ENCODE results near the gene FBXW10B.
"Not testable (repeated sequence)": the region's sequence is repeated elsewhere in the genome, so short reads cannot be mapped to it uniquely, and the experiment has no call there.

FBXW10B gene, protein sequence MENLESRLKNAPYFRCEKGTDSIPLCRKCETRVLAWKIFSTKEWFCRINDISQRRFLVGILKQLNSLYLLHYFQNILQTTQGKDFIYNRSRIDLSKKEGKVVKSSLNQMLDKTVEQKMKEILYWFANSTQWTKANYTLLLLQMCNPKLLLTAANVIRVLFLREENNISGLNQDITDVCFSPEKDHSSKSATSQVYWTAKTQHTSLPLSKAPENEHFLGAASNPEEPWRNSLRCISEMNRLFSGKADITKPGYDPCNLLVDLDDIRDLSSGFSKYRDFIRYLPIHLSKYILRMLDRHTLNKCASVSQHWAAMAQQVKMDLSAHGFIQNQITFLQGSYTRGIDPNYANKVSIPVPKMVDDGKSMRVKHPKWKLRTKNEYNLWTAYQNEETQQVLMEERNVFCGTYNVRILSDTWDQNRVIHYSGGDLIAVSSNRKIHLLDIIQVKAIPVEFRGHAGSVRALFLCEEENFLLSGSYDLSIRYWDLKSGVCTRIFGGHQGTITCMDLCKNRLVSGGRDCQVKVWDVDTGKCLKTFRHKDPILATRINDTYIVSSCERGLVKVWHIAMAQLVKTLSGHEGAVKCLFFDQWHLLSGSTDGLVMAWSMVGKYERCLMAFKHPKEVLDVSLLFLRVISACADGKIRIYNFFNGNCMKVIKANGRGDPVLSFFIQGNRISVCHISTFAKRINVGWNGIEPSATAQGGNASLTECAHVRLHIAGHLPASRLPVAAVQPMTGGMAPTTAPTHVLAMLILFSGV
- 0 to 0.77 reads per million in 2 donors for total RNA-seq

DNA sequence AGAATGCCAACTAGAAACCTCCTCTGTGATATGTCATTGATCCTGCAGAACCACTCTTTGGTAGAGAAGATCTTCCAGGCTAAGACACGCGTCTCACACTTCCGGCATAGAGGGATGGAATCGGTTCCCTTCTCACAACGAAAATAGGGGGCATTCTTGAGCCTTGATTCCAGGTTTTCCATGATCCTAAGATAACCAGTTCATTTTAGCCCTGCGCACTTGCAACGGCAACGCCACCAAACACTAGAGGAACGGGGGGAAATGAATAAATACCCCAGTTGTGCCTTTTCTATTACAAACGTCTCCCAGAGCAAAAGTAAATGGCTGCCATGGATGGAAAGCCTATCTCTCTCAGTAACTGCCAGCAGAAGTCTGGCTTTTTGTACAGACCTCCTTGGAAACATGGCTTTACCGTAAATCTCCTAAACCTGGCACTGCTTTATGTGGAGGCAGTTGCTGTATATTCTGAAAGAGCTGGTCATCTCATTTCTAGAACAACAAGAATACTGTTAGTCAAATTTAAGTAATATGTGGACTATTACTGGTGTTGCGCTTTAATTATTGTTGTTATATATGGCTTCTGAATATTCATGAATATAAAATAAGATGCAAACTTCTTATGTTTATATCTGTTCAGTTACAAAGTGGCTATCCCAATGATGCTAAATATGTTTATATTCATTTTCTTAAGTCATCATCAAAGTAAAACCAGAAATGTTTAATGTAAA, at the start of gene FBXW10B:
Gene FBXW10B, minus strand, starts transcription at position 374 of the 728 bp plus-strand sequence. Its CDS starts 192 bp downstream, at position 182.
- DNase-seq: not testable (repeated sequence)

DNA sequence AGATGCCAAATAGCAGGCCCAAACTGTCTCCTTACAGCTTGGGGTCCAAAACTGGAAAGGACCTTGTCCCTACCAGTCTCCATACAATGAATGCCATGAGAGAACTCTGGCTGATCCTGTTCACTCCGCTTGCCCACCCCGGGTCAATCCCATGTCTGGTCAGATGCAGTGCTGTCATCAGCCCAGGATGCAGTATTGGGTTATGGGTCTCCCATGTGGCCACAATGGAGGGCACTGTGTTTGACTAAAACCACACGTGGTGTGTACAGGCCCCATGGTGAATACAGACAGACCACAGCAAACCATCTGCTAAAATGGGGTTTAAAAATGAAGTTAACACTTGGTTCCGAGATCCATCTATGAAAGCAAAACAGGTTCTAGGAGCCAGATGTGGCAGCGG, 44.2 kb upstream of the FBXW10B start:
- no peak for DNase-seq

DNA sequence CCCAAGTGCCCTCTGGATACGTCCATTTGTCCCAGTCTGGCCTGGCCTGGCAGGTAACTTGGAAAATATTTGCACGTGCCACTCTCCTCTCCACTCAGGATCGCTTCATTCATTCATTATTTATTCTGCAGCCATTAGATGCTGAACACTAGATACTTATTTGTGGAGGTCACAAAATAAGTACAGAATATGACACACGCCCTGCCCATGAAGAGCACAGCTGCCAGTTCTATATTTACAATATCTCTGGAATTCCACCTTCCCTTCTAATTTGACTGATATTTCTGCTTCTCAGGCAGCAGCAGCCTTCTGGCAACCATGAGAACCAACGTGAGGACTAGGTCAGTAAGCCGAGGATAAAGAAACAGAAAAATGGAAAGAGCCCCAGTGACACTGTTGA, 43.7 kb upstream of the FBXW10B start:
- DNase-seq: no peak

DNA sequence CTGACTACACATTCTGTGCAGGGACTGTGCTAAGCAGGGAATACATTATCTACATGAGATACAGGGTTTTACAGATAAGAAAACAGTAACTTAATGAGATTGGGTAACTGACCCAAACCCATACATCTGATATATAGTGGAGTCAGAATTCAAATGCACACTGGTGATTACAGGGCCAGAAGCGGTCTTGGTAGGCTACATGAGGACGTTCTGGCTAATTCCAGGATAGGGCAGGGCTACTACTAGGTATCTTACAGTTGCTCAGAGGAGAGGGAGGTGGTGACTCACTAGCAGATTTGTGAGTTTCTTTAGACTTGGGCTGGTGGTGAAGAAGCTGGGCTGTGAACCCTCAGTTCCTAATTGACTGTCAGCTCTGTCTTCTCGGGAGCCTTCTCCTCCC, 43.2 kb upstream of the FBXW10B start:
- DNase-seq: no peak

DNA sequence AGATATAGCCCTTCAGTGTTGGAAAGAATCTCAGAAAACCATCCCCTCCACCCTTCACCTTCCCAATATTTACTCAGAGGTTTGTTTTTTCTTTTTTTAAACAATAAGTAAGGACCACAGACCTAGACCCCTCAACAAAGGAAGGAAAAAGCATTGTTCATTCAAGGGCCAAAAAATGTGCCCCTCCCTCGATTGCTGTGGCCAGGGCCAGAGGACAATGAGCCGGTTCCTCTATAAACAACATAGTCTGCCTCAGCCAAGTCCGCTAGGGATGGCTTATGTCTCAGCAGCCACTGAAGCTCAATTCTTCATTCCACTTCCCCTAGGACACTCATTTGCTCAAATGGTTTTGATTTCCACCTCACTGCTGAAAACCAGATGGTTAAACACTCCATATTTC, 40.6 kb upstream of the FBXW10B start:
- no peak for DNase-seq

DNA sequence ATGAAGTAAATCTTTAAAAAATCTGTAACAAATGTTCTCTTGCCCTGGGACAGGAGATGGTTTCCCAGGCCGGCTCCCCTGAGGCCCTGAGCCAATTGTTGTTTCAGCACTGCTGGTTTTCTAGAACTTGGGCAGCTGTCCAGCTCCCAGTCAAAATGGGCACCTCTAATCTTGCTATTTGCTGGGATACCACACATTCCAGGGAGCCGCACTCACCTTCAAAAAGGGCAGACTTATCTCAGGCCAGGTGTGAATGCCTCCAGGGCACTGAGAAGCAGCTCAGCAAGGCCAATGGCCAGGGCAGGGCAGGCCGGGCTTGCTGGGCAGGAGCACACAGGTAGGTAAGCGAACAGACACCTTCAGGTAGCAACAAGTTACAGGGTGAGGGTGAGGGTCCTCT, 40.2 kb upstream of the FBXW10B start:
- DNase-seq: no peak

DNA sequence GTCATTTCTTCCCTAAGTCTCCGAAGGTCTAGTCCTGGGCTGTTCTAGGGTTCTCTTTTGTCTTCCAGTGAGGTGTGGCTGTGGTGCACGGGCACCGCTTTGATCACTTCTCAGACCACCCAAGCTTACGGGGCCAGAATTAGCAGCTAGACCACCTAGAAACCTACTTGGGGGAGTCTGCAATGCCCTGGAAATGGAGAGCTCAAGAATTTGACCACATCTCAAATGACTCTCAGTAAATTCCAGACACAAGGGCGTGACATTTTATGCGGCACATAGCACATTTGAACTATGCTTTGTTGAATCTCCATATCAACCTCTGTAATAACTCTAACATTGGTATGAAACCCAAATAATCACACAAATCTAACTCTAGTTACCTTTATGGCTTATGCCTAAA, 39.7 kb upstream of the FBXW10B start:
- DNase-seq: no peak

DNA sequence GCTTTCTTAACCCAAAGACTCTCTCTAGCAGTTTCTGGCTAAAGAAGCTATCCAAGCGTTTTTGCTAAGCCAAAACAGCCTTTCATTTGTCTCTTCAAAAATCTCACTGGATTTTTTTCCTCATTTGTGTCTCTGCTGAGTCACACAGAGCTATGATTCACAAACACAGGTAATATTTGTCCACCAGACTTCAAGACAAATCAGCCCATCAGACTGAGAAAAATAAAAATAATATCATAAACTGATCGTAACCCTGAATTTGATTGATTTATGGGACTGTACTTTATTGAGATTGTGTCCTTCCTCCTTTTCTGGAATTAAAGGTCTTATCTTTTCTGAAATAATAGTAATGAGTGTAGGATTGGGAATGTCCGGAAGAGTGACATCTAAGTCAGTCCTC, 38.8 kb upstream of the FBXW10B start:
- no peak for DNase-seq

DNA sequence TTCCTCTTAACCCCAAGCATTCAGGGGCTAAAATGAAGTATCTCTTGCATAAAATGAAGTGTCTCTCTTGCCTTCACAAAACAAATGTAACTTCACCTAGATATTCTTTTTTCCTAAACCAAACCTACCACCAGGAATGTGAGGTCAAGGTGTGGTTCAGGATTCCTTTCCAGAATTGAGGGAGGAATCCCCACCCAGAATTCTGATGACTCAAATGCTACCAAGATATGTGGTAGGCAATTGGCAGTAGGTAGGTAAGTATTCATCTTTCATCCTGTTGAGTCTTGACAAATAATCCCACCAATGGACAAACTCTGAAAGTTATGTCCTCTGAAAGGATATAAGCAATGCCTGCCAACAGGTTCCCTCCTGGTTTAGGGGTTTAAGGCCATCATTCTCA, 38.4 kb upstream of the FBXW10B start:
- no peak for DNase-seq

DNA sequence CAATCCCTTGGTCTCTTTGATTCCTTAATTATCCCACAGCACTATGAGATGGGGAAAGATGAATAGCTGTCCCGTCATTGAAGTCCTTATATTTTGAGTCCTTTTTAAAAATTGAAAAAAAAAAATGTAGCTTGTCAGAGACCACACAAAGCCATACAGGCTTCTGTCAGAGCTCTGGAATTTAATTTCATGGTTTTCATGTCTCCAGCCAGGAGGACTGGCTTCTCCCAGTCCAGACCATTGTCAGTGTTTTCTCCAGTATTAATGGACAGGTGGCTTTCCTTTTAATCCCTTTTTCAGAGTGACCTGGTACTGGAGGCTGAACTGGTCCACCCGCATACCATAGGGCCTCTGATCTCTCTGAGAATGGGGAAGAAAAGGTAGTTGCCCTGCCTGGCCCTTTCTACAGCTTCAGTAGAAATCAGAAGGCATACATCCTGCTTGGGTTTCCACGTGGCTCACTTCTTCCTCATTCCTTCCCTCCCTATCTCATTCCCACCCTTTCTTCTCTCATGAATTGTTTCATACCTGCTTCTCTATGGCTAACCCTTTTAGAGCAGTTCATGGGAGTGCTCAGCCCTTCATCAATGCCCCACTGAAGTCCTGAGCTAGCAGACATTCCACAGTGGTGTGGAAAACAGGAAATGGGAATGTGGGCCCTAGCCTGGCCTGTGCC, 35.5 kb upstream of the FBXW10B start:
- no peak for DNase-seq

DNA sequence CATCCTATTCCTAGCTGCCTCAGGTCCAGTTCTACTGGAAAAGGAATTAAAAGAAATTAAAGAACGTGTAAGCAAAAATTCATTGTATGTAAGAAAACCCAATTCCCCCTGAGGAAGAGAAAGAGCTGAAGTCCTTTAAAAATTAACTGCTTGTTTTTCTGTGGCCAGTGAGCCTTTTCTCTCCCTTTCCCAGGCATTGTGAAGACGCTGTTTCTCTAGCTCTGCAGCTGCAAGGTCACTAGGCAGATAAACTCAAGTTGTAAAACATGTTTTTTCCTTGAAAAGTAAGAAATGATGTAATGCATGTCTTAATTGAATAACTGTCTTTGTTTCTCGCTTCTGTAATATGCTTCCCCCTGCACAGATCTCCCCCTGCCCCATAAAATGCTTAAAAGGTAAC, 34.9 kb upstream of the FBXW10B start:
- DNase-seq: not testable (repeated sequence)

DNA sequence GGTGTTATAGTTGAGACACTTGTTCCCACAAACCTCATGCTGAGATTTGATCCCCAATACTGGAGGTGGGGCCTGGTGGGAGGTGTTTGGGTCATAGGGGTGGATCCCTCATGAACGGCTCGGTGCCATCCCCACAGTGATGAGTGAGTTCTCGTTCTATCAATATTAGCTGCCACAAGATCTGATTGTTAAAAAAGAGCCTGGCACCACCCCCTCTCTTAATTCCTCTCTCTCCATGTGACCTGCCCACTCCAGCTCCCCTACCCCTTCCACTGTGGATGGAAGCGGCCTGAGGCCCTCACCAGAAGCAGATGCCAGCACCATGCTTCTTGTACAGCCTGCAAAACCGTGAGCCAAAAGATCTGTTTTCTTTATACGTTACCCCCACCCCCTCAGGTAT, 33.5 kb upstream of the FBXW10B start:
- DNase-seq: no peak

DNA sequence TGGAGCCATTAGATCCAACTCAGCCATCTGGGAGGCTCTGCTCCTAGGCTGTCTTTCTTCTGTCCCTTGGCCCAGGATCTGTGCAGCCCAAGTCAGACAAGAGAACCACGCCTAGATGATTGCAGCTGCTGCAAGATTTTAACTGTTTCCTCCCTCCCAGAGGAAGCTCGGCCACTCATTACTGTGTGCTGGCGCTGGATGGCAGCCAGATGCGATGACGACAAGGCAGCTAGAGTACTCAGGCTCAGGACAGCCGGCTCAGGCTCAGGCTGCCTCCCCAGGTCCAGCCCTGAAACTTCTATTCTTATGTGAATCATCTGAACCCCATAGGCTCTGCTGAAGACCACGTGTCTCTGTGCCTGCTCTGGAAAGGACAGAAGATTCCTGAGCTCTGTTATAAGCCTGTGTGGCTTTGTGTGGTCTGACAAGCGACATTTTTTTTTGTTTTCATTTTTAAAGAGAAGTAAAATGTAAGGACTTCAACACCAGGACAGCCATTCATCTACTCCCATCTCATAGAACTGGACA, 32.1 kb upstream of the FBXW10B start:
- no peak for DNase-seq

DNA sequence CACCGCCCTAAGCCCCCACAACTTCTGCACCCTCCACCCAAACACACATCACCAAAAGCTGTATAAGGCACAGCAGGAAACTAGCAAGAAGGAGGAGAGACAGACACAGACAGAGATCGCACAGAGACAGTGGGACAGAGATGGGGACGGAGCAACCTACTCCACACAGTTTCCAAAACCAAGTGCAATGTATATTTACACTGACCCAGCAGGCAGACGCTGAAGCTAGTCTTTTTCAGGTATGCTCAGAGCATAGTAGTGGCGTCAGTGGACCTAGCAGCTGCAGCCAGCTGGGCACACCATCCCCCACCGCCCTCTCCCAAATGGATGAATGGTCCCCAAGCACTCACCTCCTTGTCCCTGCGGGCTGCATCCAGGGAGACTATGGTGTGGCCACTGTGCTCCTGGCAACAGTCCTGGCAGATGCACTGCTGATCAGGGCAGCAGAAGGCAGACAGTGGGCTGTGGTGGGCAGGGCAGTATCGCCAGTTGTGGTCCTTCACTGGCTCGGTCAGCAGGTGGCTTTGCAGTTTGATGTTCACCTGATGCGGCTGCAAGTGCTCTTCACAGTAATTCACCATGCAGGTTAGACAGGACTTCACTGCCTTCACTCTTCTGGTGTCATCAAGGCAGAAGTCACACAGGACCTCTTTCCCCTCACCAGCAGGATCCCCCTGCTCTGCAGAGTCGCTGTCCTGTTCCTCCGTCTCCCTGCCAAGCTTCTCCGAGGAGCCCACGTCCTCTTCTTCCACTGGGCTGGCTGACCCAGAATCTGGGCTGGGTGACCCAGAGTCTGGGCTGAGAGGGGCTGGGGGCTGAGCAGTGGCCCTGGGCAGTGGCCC, 31.5 kb upstream of the FBXW10B start:
- DNase-seq: no peak

DNA sequence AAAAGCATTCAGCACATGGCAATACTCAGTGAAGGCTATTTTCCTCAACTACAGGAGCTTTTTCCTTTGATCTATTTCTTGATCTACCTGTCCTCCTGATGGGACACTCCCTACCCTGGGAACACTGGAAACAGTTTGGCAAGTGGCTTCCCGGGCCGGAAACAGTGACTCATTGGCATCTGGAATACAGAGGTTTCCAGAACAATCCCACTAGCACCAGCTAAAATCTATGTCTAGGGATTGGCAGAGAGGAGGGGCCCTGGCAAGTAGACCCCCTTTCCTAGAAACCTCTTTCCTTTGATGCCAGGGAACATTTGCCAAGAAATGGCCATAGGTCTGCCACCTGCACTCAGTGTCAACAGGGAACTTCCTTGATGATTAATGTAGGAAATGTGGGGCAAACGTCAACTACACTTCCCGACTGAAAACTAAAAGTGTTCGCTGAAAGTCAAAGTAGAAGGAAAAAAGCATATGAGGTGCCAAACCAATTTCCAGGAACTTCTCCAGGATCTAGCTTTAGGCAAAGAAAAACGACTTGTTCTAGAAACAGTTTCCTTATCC, 30.4 kb upstream of the FBXW10B start:
- DNase-seq: no peak

DNA sequence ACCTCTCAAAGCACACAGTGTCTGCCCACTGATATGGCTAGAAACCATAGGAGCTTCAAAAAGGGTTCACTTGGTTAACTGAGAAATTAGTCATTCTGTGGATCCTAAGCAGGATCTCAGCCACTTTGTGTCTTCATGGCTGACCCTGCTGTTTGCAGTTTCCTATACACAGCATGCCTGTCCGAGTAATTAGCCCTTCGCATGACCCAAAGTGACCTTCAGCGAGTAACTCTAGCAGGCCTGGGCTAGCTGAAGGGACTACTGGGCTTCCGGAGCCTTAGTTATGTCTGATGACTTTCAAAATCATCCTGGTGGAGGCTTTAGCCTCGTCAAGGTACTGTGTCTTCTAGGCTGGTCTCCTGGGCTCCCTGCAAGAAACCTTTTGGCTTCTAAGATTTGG, 28.9 kb upstream of the FBXW10B start:
- no peak for DNase-seq

DNA sequence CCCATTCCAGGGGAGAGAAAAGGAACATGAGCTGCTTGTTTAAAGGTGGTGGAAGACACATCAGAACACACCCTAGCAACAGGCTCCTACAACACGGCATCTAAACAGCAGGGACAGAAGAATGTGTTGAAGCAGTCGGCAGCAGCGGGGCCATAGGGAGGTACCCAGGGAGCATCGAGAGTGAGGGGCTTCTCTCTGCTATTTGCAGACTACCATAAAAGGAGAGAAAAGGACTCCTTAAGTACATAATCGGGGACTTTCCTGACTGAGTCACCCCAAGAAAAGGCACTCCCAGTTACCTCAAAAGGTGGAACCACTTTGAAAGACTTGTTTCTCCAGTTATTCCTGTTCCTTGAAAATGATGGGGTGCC, 26.4 kb upstream of the FBXW10B start:
- not testable (repeated sequence) for DNase-seq

DNA sequence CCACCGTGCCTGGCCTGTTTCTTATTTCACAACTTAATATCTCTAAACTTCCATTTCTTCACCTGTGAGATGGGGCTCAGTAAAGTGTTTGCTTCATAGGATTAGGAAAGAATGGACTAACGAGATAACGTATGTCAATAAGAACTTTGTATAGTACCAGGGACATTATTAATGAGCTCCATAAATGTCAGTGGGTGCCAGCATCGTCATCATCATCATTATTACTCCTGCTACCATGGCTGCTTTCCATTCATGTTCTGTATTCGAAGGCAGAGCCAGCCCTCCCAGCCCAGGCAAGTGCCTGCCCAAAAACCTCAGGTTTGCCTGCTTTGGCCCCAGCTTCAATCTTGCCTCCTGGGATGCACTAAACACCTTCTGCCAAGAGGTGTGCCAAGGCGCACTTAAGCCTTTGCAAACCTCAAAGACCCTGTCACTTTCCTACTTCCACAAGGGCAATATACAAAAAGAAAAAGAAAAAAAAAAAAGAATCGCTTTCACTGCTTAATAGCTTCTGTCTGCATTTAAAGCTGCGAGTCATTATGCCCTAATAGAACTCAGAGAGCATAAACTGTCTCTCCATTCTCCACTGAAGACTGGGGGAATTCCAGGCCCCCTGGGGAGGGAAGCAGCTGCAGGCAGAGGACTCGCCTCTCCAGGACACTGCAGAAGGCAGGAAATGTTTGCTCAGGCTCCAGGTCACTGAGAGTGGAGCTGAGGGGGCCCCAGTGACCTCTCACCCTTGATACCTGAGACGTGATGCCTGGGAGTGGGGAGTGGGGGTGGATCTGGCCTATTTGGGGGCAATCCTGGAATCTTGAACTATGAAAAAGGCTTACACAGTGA, 25.8 kb upstream of the FBXW10B start:
- not testable (repeated sequence) for DNase-seq

DNA sequence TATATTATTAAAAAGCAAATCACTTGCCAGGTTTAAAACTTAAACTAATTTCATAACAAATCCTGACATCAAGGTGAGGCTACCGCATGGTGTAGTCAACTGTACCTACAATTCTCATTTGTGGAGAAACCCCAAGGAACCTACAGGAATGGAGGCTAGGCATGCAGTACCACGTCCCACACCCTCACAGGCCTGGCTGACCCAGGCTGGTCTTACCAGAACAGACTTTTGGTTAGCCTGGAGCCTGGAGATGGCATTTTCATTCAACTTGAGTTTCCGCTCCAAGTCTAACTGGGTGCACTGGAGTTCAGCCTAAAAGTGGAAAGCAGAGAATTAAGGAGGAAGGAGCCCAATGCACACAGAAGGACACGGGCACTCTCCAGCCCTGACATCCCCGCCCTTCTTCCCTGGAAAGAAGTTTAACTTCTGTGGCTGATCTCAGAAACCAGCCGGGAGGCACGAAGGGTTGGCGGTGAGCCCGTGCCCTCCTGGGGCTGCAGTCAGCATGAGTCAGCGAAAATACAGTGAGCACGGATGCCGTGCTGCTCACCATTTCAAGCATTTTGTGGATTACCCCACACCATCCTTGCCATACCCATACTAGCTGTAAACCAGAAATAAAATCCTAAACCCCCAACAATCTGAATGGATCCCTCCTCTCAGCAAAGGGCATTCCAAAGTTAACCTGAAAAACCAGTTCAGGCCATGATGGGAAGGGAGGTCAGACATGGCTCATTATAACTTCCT, 23.2 kb upstream of the FBXW10B start:
- not testable (repeated sequence) for DNase-seq

DNA sequence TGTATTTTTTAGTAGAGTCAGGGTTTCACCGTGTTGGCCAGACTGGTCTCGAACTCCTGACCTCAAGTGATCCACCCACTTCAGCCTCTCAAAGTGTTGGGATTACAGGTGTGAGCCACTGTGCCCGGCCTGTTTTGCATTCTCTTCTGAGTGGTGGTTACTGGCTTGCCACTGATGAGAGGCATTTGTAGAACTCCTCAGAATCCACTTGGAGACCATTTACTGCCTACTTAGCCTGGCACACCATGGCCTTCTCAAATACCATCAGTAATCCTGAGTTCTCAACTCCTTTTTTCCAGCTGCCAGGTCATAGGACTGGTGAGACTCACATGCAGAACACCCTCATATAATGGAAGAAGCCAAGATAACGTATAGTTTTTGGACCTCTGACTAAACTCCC, 22.5 kb upstream of the FBXW10B start:
- DNase-seq: not testable (repeated sequence)

All from T-helper 9 cell (primary cell).